Neural cell (in vitro differentiated cells): Measurements from ENCODE around the gene ZMYM2. TPM values are rescaled to one million over a fixed set of nuclear protein-coding genes. Genes with fewer than 3 reads are reported as not detected.

Experiments
- H2AFZ ChIP-seq: fragments of 200-600, 300-800 bp; sonication (generic), shearing (Covaris generic); 2 replicates; pipeline ENCODE4 v1.6.0; 2014; ENCODE audit warnings: low read depth, mild to moderate bottlenecking, antibody characterized with exemption, low read length, moderate library complexity
- H3F3A ChIP-seq: fragments of 200-600 bp; shearing (Covaris generic); 2 replicates; pipeline ENCODE4 v1.6.1; 2016; ENCODE audit warnings: mild to moderate bottlenecking, moderate library complexity, mixed read lengths, antibody characterized with exemption, low read length; ENCODE audit not compliant: insufficient read depth, poor library complexity, severe bottlenecking
- H3K27ac ChIP-seq: fragments of 200-600, 300-800 bp; sonication (generic), shearing (Covaris generic); 2 replicates; pipeline ENCODE4 v1.5.1; 2014; ENCODE audit warnings: mild to moderate bottlenecking, low read length, moderate library complexity
- H3K27me3 ChIP-seq: fragments of 300-800, 200-600 bp; sonication (generic), shearing (Covaris generic); 2 replicates; pipeline ENCODE4 v1.6.0; 2014; ENCODE audit warnings: mild to moderate bottlenecking, low read depth, low read length, moderate library complexity; ENCODE audit not compliant: insufficient read depth
- H3K36me3 ChIP-seq: fragments of 300-800, 200-600 bp; sonication (generic), shearing (Covaris generic); 2 replicates; pipeline ENCODE4 v1.5.1; 2014; ENCODE audit warnings: mild to moderate bottlenecking, antibody characterized with exemption, low read length, moderate library complexity; ENCODE audit not compliant: insufficient read depth
- H3K4me2 ChIP-seq: fragments of 300-800, 200-600 bp; sonication (generic), shearing (Covaris generic); 2 replicates; pipeline ENCODE4 v1.6.0; 2014; ENCODE audit warnings: mild to moderate bottlenecking, low read length
- H3K4me3 ChIP-seq: fragments of 300-800, 200-600 bp; sonication (generic), shearing (Covaris generic); 2 replicates; pipeline ENCODE4 v1.5.1; 2014; ENCODE audit warnings: mild to moderate bottlenecking, low read length, moderate library complexity
- H3K79me2 ChIP-seq: fragments of 200-600 bp; shearing (Covaris generic); replicated peaks from 2 replicates; pipeline ENCODE4 v1.6.0; 2014; ENCODE audit warnings: mild to moderate bottlenecking, low read length, moderate library complexity; ENCODE audit not compliant: insufficient read depth
- H3K9ac ChIP-seq: fragments of 300-800, 200-600 bp; sonication (generic), shearing (Covaris generic); 2 replicates; pipeline ENCODE4 v1.6.1; 2016; ENCODE audit warnings: mild to moderate bottlenecking, low read length, mixed read lengths
- H3K9me2 ChIP-seq: fragments of 200-600 bp; shearing (Covaris generic); 2 replicates; pipeline ENCODE4 v1.6.1; 2016; ENCODE audit warnings: mild to moderate bottlenecking, low read length, mixed read lengths; ENCODE audit not compliant: insufficient read depth
- H3K9me3 ChIP-seq: fragments of 200-600, 300-800 bp; sonication (generic), shearing (Covaris generic); 2 replicates; pipeline ENCODE4 v1.6.1; 2016; ENCODE audit warnings: mild to moderate bottlenecking, mixed run types, low read length, moderate library complexity, mixed read lengths
- H4K20me1 ChIP-seq: fragments of 200-600 bp; shearing (Covaris generic); 2 replicates; pipeline ENCODE4 v1.6.1; 2016; ENCODE audit warnings: mild to moderate bottlenecking, mixed run types; ENCODE audit not compliant: insufficient read depth
- CTCF ChIP-seq: fragments of 450-650 bp; IDR thresholded peaks from 2 replicates; pipeline ENCODE4 v1.5.1; 2014; ENCODE audit warnings: antibody characterized with exemption, mild to moderate bottlenecking, moderate library complexity; ENCODE audit not compliant: poor library complexity, severe bottlenecking
- EP300 ChIP-seq: fragments of 450-650 bp; conservative IDR thresholded peaks from 2 replicates; pipeline ENCODE4 v1.6.1; 2014; ENCODE audit warnings: antibody characterized with exemption, mild to moderate bottlenecking, moderate library complexity; ENCODE audit not compliant: poor library complexity, severe bottlenecking
- EZH2 ChIP-seq: fragments of 200-600, 300-800 bp; shearing (Covaris generic), sonication (generic); IDR thresholded peaks from 2 replicates; pipeline ENCODE4 v1.6.1; 2014; ENCODE audit warnings: antibody characterized with exemption, low read length, borderline replicate concordance, mild to moderate bottlenecking; ENCODE audit not compliant: insufficient read depth, poor library complexity, severe bottlenecking
- POLR2AphosphoS5 ChIP-seq: IDR thresholded peaks from 2 replicates; pipeline ENCODE4 v1.6.1; 2012
- RAD21 ChIP-seq: fragments of 450-650 bp; conservative IDR thresholded peaks from 2 replicates; pipeline ENCODE4 v1.6.1; 2014; ENCODE audit warnings: antibody characterized with exemption, mild to moderate bottlenecking, moderate library complexity
- REST ChIP-seq: IDR thresholded peaks from 2 replicates; pipeline ENCODE4 v1.6.1; 2012; ENCODE audit warnings: borderline replicate concordance
- SMC3 ChIP-seq: fragments of 450-650 bp; conservative IDR thresholded peaks from 2 replicates; pipeline ENCODE4 v1.6.1; 2014; ENCODE audit warnings: antibody characterized with exemption, mild to moderate bottlenecking, moderate library complexity; ENCODE audit not compliant: poor library complexity
- polyA plus RNA-seq: library from polyadenylated mRNA; depleted of rRNA; stranded (reverse); fragments of >200 nt; gene quantifications from 2 replicates; pipeline ENCODE4 v1.2.3, GENCODE V29; 2014

The ZMYM2 gene
- polyA plus RNA-seq, 1 donor from 2014 or later: 92.2 TPM

DNA sequence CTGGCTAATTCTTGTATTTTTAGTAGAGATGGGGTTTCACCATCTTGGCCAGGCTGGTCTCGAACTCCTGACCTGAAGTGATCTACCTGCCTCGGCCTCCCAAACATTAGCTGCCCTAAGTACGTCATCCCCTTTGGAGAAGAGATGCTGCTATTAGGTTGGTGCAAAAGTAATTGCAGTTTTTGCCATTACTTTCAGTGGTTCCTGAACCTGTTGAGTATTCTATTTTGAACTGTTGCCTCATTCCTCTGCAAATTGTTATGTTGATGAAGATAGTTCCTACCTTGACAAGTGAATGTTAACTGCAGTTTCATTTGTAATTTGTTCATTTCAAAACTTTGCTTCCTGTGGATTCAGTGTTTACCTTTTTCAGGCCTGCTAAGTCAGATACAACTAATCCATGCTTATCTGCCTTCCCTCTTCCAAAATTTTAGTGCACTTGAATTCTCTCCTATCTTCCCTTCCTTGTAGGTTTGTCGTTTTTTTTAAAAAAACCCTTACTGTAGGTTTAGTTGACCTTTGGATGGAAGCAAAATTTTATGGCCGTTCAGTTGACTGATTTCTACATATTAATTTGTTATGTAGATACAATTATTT lies 24.0 kb downstream of the ZMYM2 start:
- Histone ChIP-seq H3K4me2 (no peak overlapping the region), H3K9ac (no peak overlapping the region), H3F3A (no peaks in the 10 kb centered on the region), H2AFZ (no peak overlapping the region), H3K79me2 (peaks cover 89% of the 10 kb centered on the region), H3K36me3 (peaks cover 16% of the 10 kb centered on the region), H4K20me1 (peaks cover 2% of the 10 kb centered on the region), H3K4me3 (no peak overlapping the region), H3K27ac (no peak overlapping the region), H3K9me2 (no peaks in the 10 kb centered on the region), H3K9me3 (peaks cover 3% of the 10 kb centered on the region), H3K27me3 (no peaks in the 10 kb centered on the region)
- TF ChIP-seq REST (no peak), POLR2AphosphoS5 (no peak), SMC3 (no peak), RAD21 (no peak), EP300 (no peak), CTCF (no peak)

GRCh38 chr13:19984430-19985218 lies 26.1 kb downstream of the ZMYM2 start:
- H3K27me3 ChIP-seq: no peaks in the 10 kb centered on the region
- H3K4me2 ChIP-seq: no peak overlapping the region
- H3K36me3 ChIP-seq: peaks cover 9% of the 10 kb centered on the region
- no peak overlapping the region for H3K4me3 ChIP-seq
- TF ChIP-seq REST (no peak), EZH2 (no peak), RAD21 (no peak), SMC3 (no peak), POLR2AphosphoS5 (no peak), CTCF (peak; percentile 29)
- no peaks in the 10 kb centered on the region for H3F3A ChIP-seq
- H3K9me3 ChIP-seq: peaks cover under 1% of the 10 kb centered on the region
- H3K9ac ChIP-seq: no peak overlapping the region
- no peak overlapping the region for H2AFZ ChIP-seq
- H3K79me2 ChIP-seq: peaks cover 93% of the 10 kb centered on the region
- no peaks in the 10 kb centered on the region for H3K9me2 ChIP-seq
- H4K20me1 ChIP-seq: peaks cover 2% of the 10 kb centered on the region
- H3K27ac ChIP-seq: no peak overlapping the region
